LNCaP clone FGC (cell line): ENCODE results near the gene SRSF10.
"Not testable (repeated sequence)": the region's sequence is repeated elsewhere in the genome, so short reads cannot be mapped to it uniquely, and the experiment has no call there.

Experiments
- DNase-seq: peaks from one replicate; pipeline ENCODE4 v3.0.0-alpha.2; 2011; ENCODE audit warnings: low read depth
- H3K4me3 ChIP-seq: 2 replicates; pipeline ENCODE4 v1.5.1; 2011; ENCODE audit warnings: mild to moderate bottlenecking, low read depth, low read length, control low read depth
- TF ChIP-seq, protein P1 (sequence below): IDR thresholded peaks from 2 replicates; pipeline ENCODE4 v1.5.1; 2012; ENCODE audit warnings: mild to moderate bottlenecking; ENCODE audit not compliant: control insufficient read depth, insufficient read depth; ENCODE audit errors: extremely low read depth

Gene SRSF10

DNA sequence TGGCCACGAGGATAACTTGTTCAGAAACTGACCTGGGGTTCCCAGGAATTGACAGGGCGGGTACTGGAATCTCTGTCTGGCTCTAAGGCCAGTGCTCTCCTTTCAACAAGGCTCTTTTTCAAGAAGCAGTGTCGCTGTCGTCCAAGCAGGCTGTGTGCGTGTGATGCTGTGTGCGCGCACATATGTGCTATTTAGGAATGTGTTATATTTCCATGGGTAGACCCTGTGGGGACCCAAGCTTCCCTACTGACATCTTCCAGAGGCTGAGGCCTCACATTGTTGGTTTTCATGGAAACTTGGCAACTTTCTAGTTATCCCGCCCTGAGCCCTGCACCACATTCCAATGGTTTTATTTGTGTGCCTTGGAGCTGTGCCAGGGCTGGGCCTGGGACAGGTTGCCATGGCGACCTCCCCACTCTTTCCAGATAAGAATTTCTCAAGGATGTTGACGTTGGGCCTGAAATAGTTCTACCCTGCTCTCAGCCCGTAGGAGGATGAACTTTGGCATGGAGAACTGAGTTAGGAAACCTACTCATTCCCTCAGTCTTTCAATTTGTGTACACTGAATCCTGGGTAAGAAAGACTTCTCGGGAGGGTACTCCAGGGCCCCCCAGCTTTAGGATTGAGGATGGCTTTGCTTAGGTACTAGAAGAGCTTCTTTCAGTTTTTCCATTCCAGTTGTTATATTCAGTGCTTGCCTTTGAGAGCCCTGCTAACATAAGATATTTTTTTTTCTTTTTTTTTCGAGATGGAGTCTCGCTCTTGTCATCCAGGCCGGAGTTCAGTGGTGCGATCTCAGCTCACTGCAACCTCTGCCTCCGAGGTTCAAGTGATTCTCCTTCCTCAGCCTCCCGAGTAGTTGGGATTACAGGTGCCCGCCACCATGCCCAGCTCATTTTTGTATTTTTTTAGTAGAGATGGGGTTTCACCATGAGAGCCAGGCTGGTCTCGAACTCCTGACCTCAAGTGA is 38.8 kb upstream of the SRSF10 start:
- DNase-seq, result peak; percentile 90
- TF ChIP-seq, protein P1, sequence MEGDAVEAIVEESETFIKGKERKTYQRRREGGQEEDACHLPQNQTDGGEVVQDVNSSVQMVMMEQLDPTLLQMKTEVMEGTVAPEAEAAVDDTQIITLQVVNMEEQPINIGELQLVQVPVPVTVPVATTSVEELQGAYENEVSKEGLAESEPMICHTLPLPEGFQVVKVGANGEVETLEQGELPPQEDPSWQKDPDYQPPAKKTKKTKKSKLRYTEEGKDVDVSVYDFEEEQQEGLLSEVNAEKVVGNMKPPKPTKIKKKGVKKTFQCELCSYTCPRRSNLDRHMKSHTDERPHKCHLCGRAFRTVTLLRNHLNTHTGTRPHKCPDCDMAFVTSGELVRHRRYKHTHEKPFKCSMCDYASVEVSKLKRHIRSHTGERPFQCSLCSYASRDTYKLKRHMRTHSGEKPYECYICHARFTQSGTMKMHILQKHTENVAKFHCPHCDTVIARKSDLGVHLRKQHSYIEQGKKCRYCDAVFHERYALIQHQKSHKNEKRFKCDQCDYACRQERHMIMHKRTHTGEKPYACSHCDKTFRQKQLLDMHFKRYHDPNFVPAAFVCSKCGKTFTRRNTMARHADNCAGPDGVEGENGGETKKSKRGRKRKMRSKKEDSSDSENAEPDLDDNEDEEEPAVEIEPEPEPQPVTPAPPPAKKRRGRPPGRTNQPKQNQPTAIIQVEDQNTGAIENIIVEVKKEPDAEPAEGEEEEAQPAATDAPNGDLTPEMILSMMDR, result no peak
- H3K4me3 ChIP-seq, result no peak overlapping the region

DNA sequence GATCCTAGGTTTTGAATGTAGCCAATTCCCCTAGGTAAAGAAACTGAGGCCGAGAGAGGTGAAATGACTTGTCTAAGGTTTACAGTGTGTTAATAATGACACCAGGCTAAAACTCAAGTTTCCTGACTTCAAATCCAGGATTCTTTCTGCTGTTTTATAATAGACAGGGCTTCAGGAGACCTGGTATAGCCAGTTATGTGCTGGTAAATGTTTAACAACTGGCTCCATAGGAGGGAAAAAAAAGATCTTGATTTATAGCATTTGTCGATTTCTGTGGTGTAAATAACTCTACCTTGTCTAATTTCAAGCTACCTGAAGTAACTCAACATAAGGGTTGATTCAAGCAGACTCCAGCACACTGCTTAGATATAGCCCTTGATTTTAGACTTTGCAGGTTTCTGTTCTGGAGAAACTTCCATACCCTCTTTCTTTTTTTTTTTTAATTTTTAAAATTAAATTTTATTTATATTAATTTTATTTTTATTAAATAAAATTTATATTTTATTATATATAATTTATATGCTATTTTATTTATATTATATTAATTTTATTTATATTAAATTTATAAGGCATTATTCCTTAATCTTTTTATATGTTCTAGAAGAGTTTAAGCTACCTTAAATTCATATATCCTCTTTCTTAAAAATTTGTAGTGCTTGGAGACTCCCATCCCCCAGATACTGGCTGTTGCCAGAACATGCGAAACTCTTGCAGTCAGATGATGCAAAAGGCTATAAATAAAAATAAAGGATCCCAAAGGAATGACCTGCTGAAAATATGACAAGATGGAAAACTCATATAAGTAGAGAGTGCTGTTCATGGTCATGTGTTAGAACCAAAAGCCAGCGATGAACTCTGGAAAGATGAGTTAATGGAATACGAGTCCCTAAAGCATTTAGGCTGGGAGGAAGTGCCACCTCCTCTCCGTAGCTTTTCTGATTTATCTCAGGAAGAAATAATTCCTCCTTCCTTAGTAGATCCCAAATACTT is 35.4 kb upstream of the SRSF10 start:
- TF ChIP-seq, protein P1, result no peak
- DNase-seq, result no peak
- no peak overlapping the region for H3K4me3 ChIP-seq

DNA sequence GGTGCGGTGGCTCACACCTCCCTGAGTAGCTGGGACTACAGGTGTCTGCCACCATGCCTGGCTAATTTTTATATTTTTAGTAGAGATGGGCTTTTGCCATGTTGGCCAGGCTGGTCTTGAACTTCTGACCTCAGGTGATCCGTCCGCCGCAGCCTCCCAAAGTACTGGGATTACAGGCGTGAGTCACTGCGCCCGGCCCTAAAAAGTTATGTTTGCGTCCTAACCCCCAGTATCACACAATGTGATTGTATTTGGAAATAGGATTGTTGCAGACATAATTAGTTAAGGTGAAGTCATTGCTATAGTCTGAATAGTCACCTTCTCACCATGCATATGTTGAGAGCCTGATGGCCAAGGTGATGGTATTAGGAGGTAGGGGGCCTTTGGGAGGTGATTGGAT is 32.8 kb upstream of the SRSF10 start:
- DNase-seq, H3K4me3 ChIP-seq: not testable (repeated sequence)

DNA sequence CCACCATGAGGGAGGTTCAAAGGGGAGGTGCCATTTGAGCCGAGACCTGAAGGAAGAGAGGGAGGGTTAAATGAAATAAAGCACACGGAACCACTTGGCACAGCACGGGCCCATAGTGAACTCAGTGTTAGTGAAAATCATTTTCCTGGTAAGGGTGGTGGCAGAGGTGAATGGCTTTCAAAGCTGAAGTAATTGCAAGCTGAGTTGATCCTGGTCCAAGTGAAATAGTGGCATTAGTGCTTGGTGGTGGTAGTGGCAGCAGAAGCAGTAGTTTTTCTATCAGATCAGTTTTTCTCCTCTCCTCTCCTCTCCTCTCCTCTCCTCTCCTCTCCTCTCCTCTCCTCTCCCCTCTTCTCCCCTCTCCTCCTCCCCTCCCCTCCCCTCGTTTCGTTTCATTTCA is 30.5 kb upstream of the SRSF10 start:
- TF ChIP-seq, protein P1, result no peak

DNA sequence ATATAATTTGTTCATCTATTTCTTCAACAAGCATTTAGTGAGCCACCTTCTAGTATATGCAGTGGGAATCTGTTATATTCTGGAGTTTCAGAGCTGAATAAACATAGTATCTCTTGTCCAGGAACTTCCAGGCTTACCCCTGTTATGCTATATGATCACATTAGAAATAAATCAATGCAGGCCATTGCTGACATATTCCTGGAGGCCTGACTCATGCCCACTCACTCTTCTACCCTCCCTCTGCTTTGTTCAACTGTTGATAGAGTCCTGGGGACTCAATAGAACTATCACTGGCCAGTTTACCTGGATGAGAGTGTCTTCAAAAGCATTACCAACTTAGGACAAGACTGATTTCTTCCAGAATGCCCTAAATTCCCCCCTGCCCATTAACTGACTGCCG is 29.3 kb upstream of the SRSF10 start:
- H3K4me3 ChIP-seq, result no peak overlapping the region
- no peak for DNase-seq
- TF ChIP-seq, protein P1, result no peak

More for the DNA sequence above, 30.5 kb upstream of the SRSF10 start:
- no peak overlapping the region for H3K4me3 ChIP-seq
- no peak for DNase-seq

DNA sequence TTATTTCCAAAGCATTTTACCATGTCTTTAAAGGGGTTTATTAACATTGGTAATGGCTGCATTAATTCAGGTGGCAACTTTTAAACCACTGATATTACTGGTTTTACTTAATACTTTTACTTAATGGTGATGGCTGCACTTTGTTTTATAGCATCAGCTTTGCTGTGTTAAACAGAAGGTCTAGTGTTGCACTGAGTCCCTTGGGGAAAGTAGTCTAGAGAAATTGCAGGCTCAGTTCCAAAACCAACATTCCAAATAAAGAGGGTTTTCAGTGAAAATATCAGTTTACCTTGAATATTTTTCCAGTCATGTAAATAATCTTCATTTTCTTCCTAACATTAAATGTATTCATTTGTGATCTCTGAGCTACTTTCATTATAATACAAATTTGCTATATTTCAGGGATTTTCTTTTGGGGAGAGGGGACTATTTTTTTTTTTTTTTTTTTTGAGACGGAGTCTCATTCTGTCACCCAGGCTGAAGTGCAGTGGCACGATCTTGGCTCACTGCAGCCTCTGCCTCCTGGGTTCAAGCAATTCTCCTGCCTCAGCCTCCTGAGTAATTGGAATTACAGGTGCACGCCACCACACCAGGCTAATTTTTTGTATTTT is 28.6 kb upstream of the SRSF10 start:
- not testable (repeated sequence) for H3K4me3 ChIP-seq, DNase-seq

DNA sequence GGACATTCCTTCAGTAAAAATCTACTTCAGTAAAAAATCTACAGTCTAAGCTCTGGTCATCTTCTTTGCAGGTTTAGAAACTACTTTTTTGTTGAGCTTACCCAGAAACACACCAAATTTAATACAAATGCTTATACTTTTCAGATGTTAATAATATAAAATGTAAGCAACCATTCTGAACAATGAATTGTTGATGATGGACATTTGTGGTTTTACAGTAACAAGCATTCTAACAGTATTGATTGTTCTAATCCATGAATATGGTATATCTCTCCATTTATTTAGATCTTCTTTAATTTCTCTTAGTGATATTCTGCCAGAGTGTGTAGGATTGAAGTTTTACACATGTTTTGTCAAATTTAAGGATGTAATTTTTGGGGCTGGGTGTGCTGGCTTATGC is 27.0 kb upstream of the SRSF10 start:
- no peak overlapping the region for H3K4me3 ChIP-seq
- DNase-seq, result no peak
- TF ChIP-seq, protein P1, result no peak
